Measurements from ENCODE around the gene SYPL2.

- TF ChIP-seq CTCF (IDR thresholded peaks at IDR 0.05; ENCODE audit: borderline replicate concordance, extremely low read depth, low read length, poor library complexity, severe bottlenecking) (no peak), EZH2 (IDR thresholded peaks at IDR 0.05; ENCODE audit: borderline replicate concordance, low read depth, low read length, severe bottlenecking) (no peak)
Observed at GRCh38 chr1:109516872-109517271, 50.5 kb downstream of the SYPL2 start.
